Stomach (tissue), 9 donors: Measurements from ENCODE around the gene CYP24A1. TPM values are rescaled to one million over a fixed set of nuclear protein-coding genes. Genes with fewer than 3 reads are reported as not detected.

Source experiments
- DNase-seq, 2 donors: peaks; one replicate each; pipeline versions ENCODE4 v3.0.0 to v3.0.0-alpha.2; 2013 to 2019
- H3K27ac ChIP-seq, 5 donors: fragments of 200-600 bp in 4 of 5; sonication (generic) in 4 of 5; one replicate each; pipeline ENCODE4 v1.5.1; 2013 to 2019; ENCODE audit warnings: mild to moderate bottlenecking in 1 of 5, moderate library complexity in 1 of 5
- H3K27me3 ChIP-seq, 3 donors: fragments of 200-600 bp; sonication (generic); one replicate each; pipeline ENCODE4 v1.5.1; 2017 to 2019; ENCODE audit warnings: mixed run types in 1 of 3
- H3K36me3 ChIP-seq, 4 donors: fragments of 200-600 bp; sonication (generic); 1 replicate in 3 of 4; 2 replicates in 1 of 4; pipeline ENCODE4 v1.5.1; 2016 to 2019
- H3K4me1 ChIP-seq, 4 donors: fragments of 200-600 bp; sonication (generic); one replicate each; pipeline ENCODE4 v1.5.1; 2016 to 2019
- H3K4me3 ChIP-seq, 4 donors: fragments of 200-600 bp; sonication (generic) in 3 of 4; one replicate each; pipeline ENCODE4 v1.5.1; 2016 to 2019; ENCODE audit warnings: mild to moderate bottlenecking in 1 of 4
- H3K9me3 ChIP-seq, 4 donors: fragments of 200-600 bp; sonication (generic); one replicate each; pipeline ENCODE4 v1.5.1; 2016 to 2019
- EP300 ChIP-seq: sonication (generic); formaldehyde crosslinking; IDR thresholded peaks from one replicate; pipeline ENCODE4 v1.6.1; 2017; ENCODE audit warnings: antibody characterized with exemption
- POLR2A ChIP-seq, 4 donors: fragments of 450-650 bp; IDR thresholded peaks; one replicate each; pipeline ENCODE4 v1.6.1; 2016; ENCODE audit warnings: antibody characterized with exemption in 4 of 4, control low read depth in 2 of 4, mild to moderate bottlenecking in 1 of 4, moderate library complexity in 1 of 4
- POLR2AphosphoS5 ChIP-seq, 3 donors: sonication (generic); formaldehyde crosslinking; IDR thresholded peaks; one replicate each; pipeline ENCODE4 v1.6.1; 2016; ENCODE audit warnings: antibody characterized with exemption in 3 of 3
- WGBS, 5 donors: extraction: QIAGEN DNeasy Blood & Tissue Kit in 3 of 5; methylation state at CpG; one replicate each; pipeline versions ENCODE4 v1.1.5 to v1.1.7; 2013 to 2018; 5-methylcytosine and 5-hydroxymethylcytosine counted together
- intact Hi-C: fragments of 100-400 bp; cut with DNase I; formaldehyde crosslinking; loops from one replicate; pipeline ENCODE4 v1.15.1; 2023; ENCODE audit warnings: low total_unique reads
- polyA plus RNA-seq, 3 donors: library from polyadenylated mRNA; stranded (reverse); fragments of 200-250 nt; gene quantifications; one replicate each; pipeline ENCODE4 v1.2.3, GENCODE V29; 2013
- total RNA-seq, 5 donors: library from RNA; depleted of rRNA; stranded (reverse); fragments of >200 nt; gene quantifications; one replicate each; pipeline versions ENCODE4 v1.1.0 to v1.2.3, GENCODE V29; 2014 to 2016
- TF ChIP-seq, protein P1 (sequence below), 7 experiments: fragments of 450-650 bp in 4 of 7; fragments of 200-600 bp in 3 of 7; sonication (generic) in 3 of 7; IDR thresholded peaks; one replicate each; pipeline ENCODE4 v1.5.1; 2016 to 2019; ENCODE audit warnings: antibody characterized with exemption in 7 of 7, control low read depth in 2 of 7, mild to moderate bottlenecking in 1 of 7
- donor health status: healthy with polysubstance abuse.
- donor health status: Bipolar disorder and iron deficiency.
- donor health status: healthy.

Gene CYP24A1
- total and polyA plus RNA-seq, 8 donors = 1.2 TPM; not detected in 7

DNA sequence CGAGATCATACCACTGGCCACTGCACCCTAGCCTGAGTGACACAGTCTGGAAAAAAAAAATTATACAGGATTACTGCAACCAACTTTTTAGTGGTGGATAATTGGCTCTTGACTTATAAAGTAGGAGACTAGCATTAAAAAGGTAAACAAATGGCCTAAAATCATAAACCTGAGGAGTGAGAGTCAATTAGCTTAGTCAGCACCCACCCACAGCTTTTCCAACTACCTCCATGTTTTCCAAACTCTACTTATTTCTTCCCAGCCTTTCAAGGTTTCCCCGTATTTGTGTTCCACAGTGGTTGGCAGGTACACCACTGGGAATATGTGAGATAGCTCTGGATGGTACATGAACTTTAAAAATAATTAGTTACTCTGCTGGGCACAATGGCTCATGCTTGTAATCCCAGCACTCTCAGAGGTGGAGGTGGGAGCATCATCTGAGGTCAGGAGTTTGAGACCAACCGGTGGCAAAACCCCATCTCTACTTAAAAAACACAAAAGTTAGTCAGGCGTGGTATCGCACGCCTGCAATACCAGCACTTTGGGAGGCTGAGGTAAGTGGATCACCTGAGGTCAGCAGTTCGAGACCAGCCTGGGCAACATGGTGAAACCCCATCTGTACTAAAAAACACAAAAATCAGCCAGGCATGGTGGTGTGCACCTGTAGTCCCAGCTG lies 6.7 kb downstream of the CYP24A1 start:
- intact Hi-C loops = no loop called here
- no peaks in the 10 kb centered on the region for H3K4me1 ChIP-seq
- H3K27ac ChIP-seq = no peak overlapping the region
- no peaks in the 10 kb centered on the region for H3K36me3 ChIP-seq
- no peak for DNase-seq
- TF ChIP-seq EP300 (no peak), POLR2A (IDR thresholded peaks at IDR 0.05) (no peak), POLR2AphosphoS5 (IDR thresholded peaks at IDR 0.05) (no peak)
- TF ChIP-seq, protein P1, sequence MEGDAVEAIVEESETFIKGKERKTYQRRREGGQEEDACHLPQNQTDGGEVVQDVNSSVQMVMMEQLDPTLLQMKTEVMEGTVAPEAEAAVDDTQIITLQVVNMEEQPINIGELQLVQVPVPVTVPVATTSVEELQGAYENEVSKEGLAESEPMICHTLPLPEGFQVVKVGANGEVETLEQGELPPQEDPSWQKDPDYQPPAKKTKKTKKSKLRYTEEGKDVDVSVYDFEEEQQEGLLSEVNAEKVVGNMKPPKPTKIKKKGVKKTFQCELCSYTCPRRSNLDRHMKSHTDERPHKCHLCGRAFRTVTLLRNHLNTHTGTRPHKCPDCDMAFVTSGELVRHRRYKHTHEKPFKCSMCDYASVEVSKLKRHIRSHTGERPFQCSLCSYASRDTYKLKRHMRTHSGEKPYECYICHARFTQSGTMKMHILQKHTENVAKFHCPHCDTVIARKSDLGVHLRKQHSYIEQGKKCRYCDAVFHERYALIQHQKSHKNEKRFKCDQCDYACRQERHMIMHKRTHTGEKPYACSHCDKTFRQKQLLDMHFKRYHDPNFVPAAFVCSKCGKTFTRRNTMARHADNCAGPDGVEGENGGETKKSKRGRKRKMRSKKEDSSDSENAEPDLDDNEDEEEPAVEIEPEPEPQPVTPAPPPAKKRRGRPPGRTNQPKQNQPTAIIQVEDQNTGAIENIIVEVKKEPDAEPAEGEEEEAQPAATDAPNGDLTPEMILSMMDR (IDR thresholded peaks at IDR 0.05) = no peak
- H3K4me3 ChIP-seq = no peak overlapping the region
- no peaks in the 10 kb centered on the region for H3K9me3 ChIP-seq
- WGBS, 5 donors = 85 to 94% (median 90%) methylated on average over 7 of the region's 7 CpGs
- peaks cover 0 to 88% (median 28%) of the 10 kb centered on the region in 3 donors for H3K27me3 ChIP-seq

DNA sequence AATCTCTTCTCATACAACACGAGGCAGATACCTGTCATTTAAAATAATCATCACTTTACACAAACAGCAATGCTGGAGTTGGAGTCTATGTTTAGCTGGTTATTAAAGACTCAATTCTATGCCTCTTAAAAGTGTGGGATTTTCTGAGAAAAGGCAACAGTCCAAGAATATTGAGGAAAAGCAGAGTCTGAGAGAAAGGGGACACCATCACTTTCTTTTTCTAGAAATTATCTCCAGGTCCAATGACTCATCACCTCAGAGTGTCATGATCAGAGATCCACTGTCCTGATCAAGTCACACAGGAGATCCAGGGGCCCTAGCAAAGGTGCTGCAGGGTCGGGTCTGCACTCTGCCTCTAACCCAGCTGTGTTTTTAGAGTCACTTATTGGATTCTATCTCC lies 8.0 kb downstream of the CYP24A1 start:
- 36 to 57% (median 44%) methylated on average over 2 of the region's 2 CpGs for WGBS, 5 donors
- DNase-seq = no peak
- Histone ChIP-seq H3K36me3 (no peaks in the 10 kb centered on the region), H3K4me3 (no peak overlapping the region), H3K27me3 (peaks cover 0 to 78% (median 18%) of the 10 kb centered on the region in 3 donors), H3K4me1 (no peaks in the 10 kb centered on the region), H3K27ac (no peak overlapping the region), H3K9me3 (no peaks in the 10 kb centered on the region)
- TF ChIP-seq EP300 (no peak), POLR2A (IDR thresholded peaks at IDR 0.05) (no peak), POLR2AphosphoS5 (IDR thresholded peaks at IDR 0.05) (no peak)
- TF ChIP-seq, protein P1 (IDR thresholded peaks at IDR 0.05) = no peak
- intact Hi-C loops = no loop called here

DNA sequence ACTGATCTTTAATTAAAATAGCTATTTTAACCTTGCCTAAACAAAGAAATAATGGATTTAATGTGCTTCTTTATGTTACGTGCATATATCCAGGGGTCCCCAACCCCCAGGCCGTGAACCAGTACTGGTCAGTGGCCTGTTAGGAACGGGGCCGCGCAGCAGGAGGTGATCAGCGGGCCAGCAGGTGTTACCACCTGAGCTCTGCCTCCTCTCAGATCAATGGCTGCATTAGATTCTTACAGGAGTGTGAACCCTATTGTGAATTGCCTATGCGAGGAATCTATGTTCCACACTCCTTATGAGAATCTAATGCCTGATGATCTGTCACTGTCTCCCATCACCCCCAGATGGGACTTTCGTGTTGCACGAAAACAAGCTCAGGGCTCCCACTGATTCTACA lies 8.8 kb downstream of the CYP24A1 start:
- Histone ChIP-seq H3K36me3 (no peaks in the 10 kb centered on the region), H3K4me3 (no peak overlapping the region), H3K4me1 (no peaks in the 10 kb centered on the region), H3K27ac (no peak overlapping the region), H3K27me3 (peaks cover 0 to 70% (median 12%) of the 10 kb centered on the region in 3 donors), H3K9me3 (no peaks in the 10 kb centered on the region)
- TF ChIP-seq, protein P1 (IDR thresholded peaks at IDR 0.05) = no peak
- no peak for TF ChIP-seq POLR2A (IDR thresholded peaks at IDR 0.05)
- TF ChIP-seq POLR2AphosphoS5 (IDR thresholded peaks at IDR 0.05) = no peak
- no peak for TF ChIP-seq EP300
- WGBS, 5 donors = 90 to 97% (median 92%) methylated on average over 9 of the region's 9 CpGs
- intact Hi-C loops = no loop called here
- no peak for DNase-seq

DNA sequence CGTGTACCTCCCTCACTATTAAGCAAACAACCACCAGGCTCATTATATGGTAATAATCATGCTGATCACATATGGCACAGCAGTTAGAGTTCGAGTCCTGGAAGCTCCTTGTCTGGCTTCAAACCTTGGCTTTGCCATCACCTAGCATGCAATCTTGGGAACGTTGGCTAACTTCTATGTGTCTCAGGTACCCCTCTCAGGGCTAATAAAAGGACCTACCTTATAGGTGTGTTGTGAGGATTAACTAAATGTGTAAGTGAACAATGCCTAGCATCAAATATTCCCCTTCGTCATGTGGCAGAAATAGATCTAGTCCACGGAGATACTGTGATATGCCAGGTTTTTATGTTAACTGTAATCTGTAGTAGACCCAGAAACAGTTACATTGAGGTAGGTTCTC lies 10.4 kb downstream of the CYP24A1 start:
- Histone ChIP-seq H3K4me1 (no peaks in the 10 kb centered on the region), H3K4me3 (no peak overlapping the region), H3K27me3 (peaks cover 0 to 64% (median 11%) of the 10 kb centered on the region in 3 donors), H3K9me3 (no peaks in the 10 kb centered on the region), H3K27ac (no peak overlapping the region), H3K36me3 (no peaks in the 10 kb centered on the region)
- no peak for DNase-seq
- TF ChIP-seq, protein P1 (IDR thresholded peaks at IDR 0.05) = no peak
- TF ChIP-seq POLR2AphosphoS5 (IDR thresholded peaks at IDR 0.05) (no peak), POLR2A (IDR thresholded peaks at IDR 0.05) (no peak), EP300 (no peak)
- 82 to 87% (median 83%) methylated on average over 5 of the region's 5 CpGs for WGBS, 5 donors
- intact Hi-C loops = no loop called here
